GM10266 (cell line): Measurements from ENCODE around the gene ADPGK.
"Not testable (repeated sequence)": the region's sequence is repeated elsewhere in the genome, so short reads cannot be mapped to it uniquely, and the experiment has no call there.

Experiments used
- DNase-seq: peaks from one replicate; pipeline ENCODE4 v3.0.0; 2012; ENCODE audit errors: extremely low spot score
- CTCF ChIP-seq: IDR thresholded peaks from 2 replicates; pipeline ENCODE4 v1.5.1; 2012; ENCODE audit warnings: mild to moderate bottlenecking, low read depth; ENCODE audit not compliant: control insufficient read depth, insufficient read depth; ENCODE audit errors: missing control alignments

ADPGK gene

GRCh38 chr15:72818632-72819031 lies 35.1 kb upstream of the ADPGK start:
- no peak for TF ChIP-seq CTCF
- no peak for DNase-seq

- DNase-seq = no peak
Observed at GRCh38 chr15:72813345-72814004, 29.9 kb upstream of the ADPGK start.

GRCh38 chr15:72809329-72809728 lies 25.8 kb upstream of the ADPGK start:
- DNase-seq = no peak
- TF ChIP-seq CTCF = no peak

More at GRCh38 chr15:72813345-72814004, 29.9 kb upstream of the ADPGK start:
- no peak for TF ChIP-seq CTCF

GRCh38 chr15:72807346-72807745 lies 23.8 kb upstream of the ADPGK start:
- not testable (repeated sequence) for DNase-seq

- DNase-seq = no peak
- TF ChIP-seq CTCF = no peak
Observed at GRCh38 chr15:72803006-72803405, 19.4 kb upstream of the ADPGK start.

GRCh38 chr15:72801590-72802325 lies 18.2 kb upstream of the ADPGK start:
- no peak for TF ChIP-seq CTCF
- no peak for DNase-seq

- DNase-seq = no peak
Observed at GRCh38 chr15:72800833-72801481, 17.4 kb upstream of the ADPGK start.

More at GRCh38 chr15:72800833-72801481, 17.4 kb upstream of the ADPGK start:
- TF ChIP-seq CTCF = no peak
